HG02885 (cell line): ENCODE data around the gene FTCD.
"Not testable (repeated sequence)": the region's sequence is repeated elsewhere in the genome, so short reads cannot be mapped to it uniquely, and the experiment has no call there.

Source experiments
- ATAC-seq: cut with Tn5 transposase; IDR thresholded peaks from one replicate; pipeline ENCODE4 v1.9.1; 2021; ENCODE audit warnings: mild to moderate bottlenecking; ENCODE audit not compliant: unreplicated experiment, poor library complexity

Gene FTCD

GRCh38 chr21:46188226-46189212 is 33.1 kb upstream of the FTCD start:
- ATAC-seq: no peak

GRCh38 chr21:46187814-46188213 is 32.4 kb upstream of the FTCD start:
- ATAC-seq: no peak

GRCh38 chr21:46187261-46187660 is 31.9 kb upstream of the FTCD start:
- ATAC-seq: no peak

- ATAC-seq: no peak
Observed at GRCh38 chr21:46185716-46186115, 30.3 kb upstream of the FTCD start.

GRCh38 chr21:46184625-46185555 is 29.5 kb upstream of the FTCD start:
- peak; percentile 62 for ATAC-seq

- ATAC-seq: peak; percentile 55
Observed at GRCh38 chr21:46183910-46184624, 28.7 kb upstream of the FTCD start, which contains the start of gene SPATC1L. Gene SPATC1L, minus strand, starts transcription at chr21:46184459. Its CDS starts 1,643 bp downstream, at chr21:46182816.

GRCh38 chr21:46183337-46183909 is 28.0 kb upstream of the FTCD start:
- not testable (repeated sequence) for ATAC-seq

GRCh38 chr21:46182548-46183336 is 27.4 kb upstream of the FTCD start:
- no peak for ATAC-seq

GRCh38 chr21:46181953-46182547 is 26.7 kb upstream of the FTCD start:
- no peak for ATAC-seq

GRCh38 chr21:46181436-46181835 is 26.1 kb upstream of the FTCD start:
- ATAC-seq: no peak

GRCh38 chr21:46180778-46181391 is 25.5 kb upstream of the FTCD start:
- ATAC-seq: no peak

- ATAC-seq: no peak
Observed at GRCh38 chr21:46180079-46180722, 24.8 kb upstream of the FTCD start.

- ATAC-seq: no peak
Observed at GRCh38 chr21:46179708-46180078, 24.3 kb upstream of the FTCD start.

- no peak for ATAC-seq
Observed at GRCh38 chr21:46178961-46179360, 23.6 kb upstream of the FTCD start.

- not testable (repeated sequence) for ATAC-seq
Observed at GRCh38 chr21:46176443-46177129, 21.2 kb upstream of the FTCD start.

- no peak for ATAC-seq
Observed at GRCh38 chr21:46173573-46173972, 18.2 kb upstream of the FTCD start.

- ATAC-seq: no peak
Observed at GRCh38 chr21:46172863-46173528, 17.6 kb upstream of the FTCD start.
